ENCODE data around the gene TSEN15. TPM values are rescaled to one million over a fixed set of nuclear protein-coding genes. Genes with fewer than 3 reads are reported as not detected.

TSEN15 gene
- total and polyA plus RNA-seq, 2 of the 13 experiments (the other 11 are each of a cell fraction or from before 2014, with no cell fraction given): 25.6 to 35.8 TPM

DNA sequence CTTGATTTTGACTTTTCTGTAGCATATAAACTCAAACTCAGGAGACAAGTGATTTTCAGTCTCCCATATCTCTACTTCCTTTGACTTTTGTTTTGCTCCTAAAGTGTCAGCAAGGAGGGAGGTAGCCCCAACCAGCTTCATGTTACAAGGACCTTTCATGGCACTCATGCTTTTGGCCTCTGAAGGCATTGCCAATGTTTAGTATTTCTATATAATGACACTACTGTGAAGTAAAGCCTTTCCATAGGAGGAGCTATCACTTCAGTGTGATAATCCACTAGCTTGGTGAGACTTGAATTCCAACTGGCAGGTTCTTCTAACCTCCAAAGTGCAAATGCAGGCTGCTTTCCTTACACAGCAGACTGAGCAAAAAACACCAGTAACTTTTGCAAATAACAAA lies 28.4 kb upstream of the TSEN15 start:
- Histone ChIP-seq H4K20me1 (ENCODE audit: insufficient read depth, low read length) (no peaks in the 10 kb centered on the region), H3K4me3 (replicated peaks in 1 of 3; ENCODE audit: insufficient read depth in 1 of 3, low read depth in 2 of 3, low read length in 3 of 3) (no peak overlapping the region), H3K4me1 (ENCODE audit: insufficient read depth, low read length) (peaks cover 18% of the 10 kb centered on the region), H2AFZ (ENCODE audit: low read length) (no peak overlapping the region), H3K79me2 (ENCODE audit: insufficient read depth, low read length) (no peaks in the 10 kb centered on the region), H3K27me3 (ENCODE audit: control insufficient read depth in 1 of 2, insufficient read depth in 2 of 2, low read length in 2 of 2) (no peaks in the 10 kb centered on the region; a peak in 2 of 5 replicates), H3K9me3 (ENCODE audit: low read length) (no peaks in the 10 kb centered on the region), H3K27ac (ENCODE audit: extremely low read length, insufficient read depth, low read length) (no peak overlapping the region), H3K4me2 (ENCODE audit: low read depth, low read length) (no peak overlapping the region), H3K9ac (ENCODE audit: insufficient read depth, low read depth, low read length) (no peak overlapping the region), H3K36me3 (replicated peaks in 1 of 2; ENCODE audit: control insufficient read depth in 1 of 2, insufficient read depth in 2 of 2, low read length in 2 of 2) (no peaks in the 10 kb centered on the region)
- in situ Hi-C loops (cut with HindIII; ENCODE audit: extremely low pct_ligation_motif_present, low pct_unique_long_range_greater_than_20kb): no loop called here
- DNase-seq (ENCODE audit: low spot score) (no peak), ATAC-seq (no peak), FAIRE-seq (no peak)
- CTCF ChIA-PET (ENCODE audit: low intra/inter-chr PET ratio, low total read pairs): no interaction called here
- POLR2A ChIA-PET: interaction anchor here (0.9 to 1.3 kb wide), 2 partner anchors 11 to 13 kb away, joined by 3 read pairs; no protein-coding TSS in a partner anchor
- intact Hi-C loops (cut with micrococcal nuclease; ENCODE audit: unreplicated experiment): loop anchor here (10.0 kb wide), 1 partner anchor 78 kb away; no protein-coding TSS in a partner anchor
- no TSS peak for BruUV-seq (replicated peaks)
- TF ChIP-seq ZSCAN12 (CRISPR knock-in tag; IDR thresholded peaks at IDR 0.05): no peak
- no peak for TF ChIP-seq ZNF616 (CRISPR knock-in tag; IDR thresholded peaks at IDR 0.05; ENCODE audit: low read depth)
- no peak for TF ChIP-seq ZNF619 (CRISPR knock-in tag; IDR thresholded peaks at IDR 0.05)
- TF ChIP-seq ZZZ3 (CRISPR knock-in tag; IDR thresholded peaks at IDR 0.05; ENCODE audit: borderline replicate concordance): no peak
- no peak for TF ChIP-seq ZEB1 (IDR thresholded peaks at IDR 0.05; ENCODE audit: insufficient replicate concordance, low read depth)
- no peak for TF ChIP-seq BATF2 (CRISPR knock-in tag; IDR thresholded peaks at IDR 0.05)
- no peak for TF ChIP-seq HNF4A (CRISPR knock-in tag; IDR thresholded peaks at IDR 0.05)
- no peak for TF ChIP-seq WIZ (CRISPR knock-in tag; IDR thresholded peaks at IDR 0.05)
- TF ChIP-seq ZFYVE20 (CRISPR knock-in tag; IDR thresholded peaks at IDR 0.05; ENCODE audit: borderline replicate concordance, low read depth): no peak
- TF ChIP-seq CREBL2 (CRISPR knock-in tag; IDR thresholded peaks at IDR 0.05; ENCODE audit: borderline replicate concordance): no peak
- TF ChIP-seq ZNF460 (CRISPR knock-in tag; IDR thresholded peaks at IDR 0.05; ENCODE audit: borderline replicate concordance): no peak
- TF ChIP-seq ZNF766 (CRISPR knock-in tag; IDR thresholded peaks at IDR 0.05; ENCODE audit: borderline replicate concordance): no peak
- TF ChIP-seq MTF2 (CRISPR knock-in tag; IDR thresholded peaks at IDR 0.05; ENCODE audit: borderline replicate concordance): no peak
- TF ChIP-seq ZNF44 (CRISPR knock-in tag; IDR thresholded peaks at IDR 0.05): no peak
- no peak for TF ChIP-seq ZBTB49 (CRISPR knock-in tag; IDR thresholded peaks at IDR 0.05; ENCODE audit: borderline replicate concordance)
- TF ChIP-seq ZIK1 (CRISPR knock-in tag; IDR thresholded peaks at IDR 0.05; ENCODE audit: borderline replicate concordance, low read depth): no peak
- no peak for TF ChIP-seq HMGXB4 (CRISPR knock-in tag; IDR thresholded peaks at IDR 0.05; ENCODE audit: borderline replicate concordance in 1 of 2, low read depth in 1 of 2)

Data from HepG2 (cell line).